HG03066 (cell line): Measurements from ENCODE around the gene TRERF1.

Source experiments
- ATAC-seq: cut with Tn5 transposase; IDR thresholded peaks from one replicate; pipeline ENCODE4 v1.9.1; 2021; ENCODE audit warnings: low read depth; ENCODE audit not compliant: unreplicated experiment

TRERF1 gene

GRCh38 chr6:42176981-42177380, 274.7 kb downstream of the TRERF1 start:
- no peak for ATAC-seq

- ATAC-seq = no peak
Observed at GRCh38 chr6:42175860-42176259, 275.9 kb downstream of the TRERF1 start.
